GM19193 (cell line): ENCODE data around the gene CTRL.

Experiments
- POLR2A ChIP-seq: IDR thresholded peaks from 4 replicates; pipeline ENCODE4 v1.6.1; 2011; ENCODE audit not compliant: insufficient read depth, insufficient read length; ENCODE audit errors: extremely low read depth

The CTRL gene

GRCh38 chr16:67883146-67883871, 48.4 kb downstream of the CTRL start:
- no peak for TF ChIP-seq POLR2A

GRCh38 chr16:67882374-67883145, 49.1 kb downstream of the CTRL start:
- no peak for TF ChIP-seq POLR2A

DNA sequence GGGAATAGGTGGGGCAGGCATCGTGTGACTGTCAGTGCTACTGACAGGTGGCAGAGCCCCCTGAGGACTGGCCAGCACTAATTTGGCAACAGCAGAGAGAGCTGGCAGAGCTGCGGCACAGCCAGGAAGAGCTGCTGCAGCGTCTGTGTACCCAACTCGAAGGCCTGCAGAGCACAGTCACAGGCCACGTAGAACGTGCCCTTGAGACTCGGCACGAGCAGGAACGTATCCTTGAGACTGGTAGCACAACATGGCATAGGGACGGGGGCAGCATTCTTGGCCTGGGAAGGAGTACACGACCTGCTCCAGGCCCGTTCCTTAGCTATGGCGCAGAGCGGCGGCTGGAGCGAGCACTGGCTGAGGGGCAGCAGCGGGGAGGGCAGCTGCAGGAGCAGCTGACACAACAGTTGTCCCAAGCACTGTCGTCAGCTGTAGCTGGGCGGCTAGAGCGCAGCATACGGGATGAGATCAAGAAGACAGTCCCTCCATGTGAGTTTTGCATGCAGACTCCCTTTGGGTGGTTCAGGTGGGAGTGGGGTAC, 50.0 kb downstream of the CTRL start:
- no peak for TF ChIP-seq POLR2A

DNA sequence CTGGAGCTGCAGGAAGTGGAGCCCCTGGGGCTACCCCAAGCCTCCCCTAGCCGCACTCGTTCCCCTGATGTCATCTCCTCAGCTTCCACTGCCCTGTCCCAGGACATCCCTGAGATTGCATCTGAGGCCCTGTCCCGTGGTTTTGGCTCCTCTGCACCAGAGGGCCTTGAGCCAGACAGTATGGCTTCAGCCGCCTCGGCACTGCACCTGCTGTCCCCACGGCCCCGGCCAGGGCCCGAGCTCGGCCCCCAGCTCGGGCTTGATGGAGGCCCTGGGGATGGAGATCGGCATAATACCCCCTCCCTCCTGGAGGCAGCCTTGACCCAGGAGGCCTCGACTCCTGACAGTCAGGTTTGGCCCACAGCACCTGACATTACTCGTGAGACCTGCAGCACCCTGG, 51.1 kb downstream of the CTRL start:
- no peak for TF ChIP-seq POLR2A

- TF ChIP-seq POLR2A, result no peak
Measured at GRCh38 chr16:67879936-67880335, 51.7 kb downstream of the CTRL start.
